ENCODE data around the gene RNPS1.

- TF ChIP-seq CTCF (IDR thresholded peaks at IDR 0.05) (no peak), USF2 (IDR thresholded peaks at IDR 0.05; ENCODE audit: borderline replicate concordance, low read depth, low read length) (no peak)
These were observed 20.1 kb upstream of the RNPS1 start for GRCh38 chr16:2287916-2288547.

Measured in SK-N-SH (cell line).